GM19372 (cell line): ENCODE results near the gene SLC9A6.

ENCODE experiments used
- ATAC-seq: cut with Tn5 transposase; IDR thresholded peaks from one replicate; pipeline ENCODE4 v1.9.1; 2021; ENCODE audit warnings: mild to moderate bottlenecking, low read depth, moderate library complexity; ENCODE audit not compliant: unreplicated experiment

Gene SLC9A6

GRCh38 chrX:135985157-135985972 is at the start of gene SLC9A6:
SLC9A6 (plus strand) TSS chrX:135985435; CDS start chrX:135985659, 224 bp downstream.
- ATAC-seq = peak; percentile 92

GRCh38 chrX:135944486-135944885 is 40.7 kb upstream of the SLC9A6 start:
- ATAC-seq = no peak

GRCh38 chrX:135951291-135951690 is 33.9 kb upstream of the SLC9A6 start:
- ATAC-seq = no peak

- no peak for ATAC-seq
Observed at GRCh38 chrX:135973025-135973547, 12.1 kb upstream of the SLC9A6 start.

- peak; percentile 74 for ATAC-seq
Observed at GRCh38 chrX:135973548-135974278, 11.5 kb upstream of the SLC9A6 start, which contains the start of gene MMGT1. MMGT1 (minus strand) TSS chrX:135973988; CDS start chrX:135973675, 313 bp downstream.

- no peak for ATAC-seq
Observed at GRCh38 chrX:135974279-135974856, 10.9 kb upstream of the SLC9A6 start.

GRCh38 chrX:135975421-135975820 is 9.8 kb upstream of the SLC9A6 start:
- no peak for ATAC-seq

- no peak for ATAC-seq
Observed at GRCh38 chrX:135977611-135978010, 7.6 kb upstream of the SLC9A6 start.

- no peak for ATAC-seq
Observed at GRCh38 chrX:135981010-135981409, 4.2 kb upstream of the SLC9A6 start.

DNA sequence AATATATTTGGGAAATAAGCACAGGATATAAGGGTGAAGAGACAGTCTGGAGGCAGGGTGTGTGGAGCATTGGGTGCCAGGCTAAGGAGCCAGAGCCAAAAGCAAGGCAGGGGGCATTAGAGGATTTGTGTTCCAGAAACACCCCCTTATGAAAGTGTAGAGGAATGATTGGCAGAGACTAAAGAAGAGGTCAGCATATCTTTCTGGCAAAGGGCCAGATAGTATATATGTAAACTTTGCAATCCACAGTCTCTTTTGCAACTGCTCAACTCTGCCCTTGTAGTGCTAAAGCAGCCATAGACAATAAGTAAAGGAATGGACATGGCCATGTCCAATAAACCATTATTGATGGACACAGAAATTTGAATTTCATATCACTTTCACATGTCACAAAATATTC is 3.6 kb upstream of the SLC9A6 start:
- ATAC-seq = no peak

DNA sequence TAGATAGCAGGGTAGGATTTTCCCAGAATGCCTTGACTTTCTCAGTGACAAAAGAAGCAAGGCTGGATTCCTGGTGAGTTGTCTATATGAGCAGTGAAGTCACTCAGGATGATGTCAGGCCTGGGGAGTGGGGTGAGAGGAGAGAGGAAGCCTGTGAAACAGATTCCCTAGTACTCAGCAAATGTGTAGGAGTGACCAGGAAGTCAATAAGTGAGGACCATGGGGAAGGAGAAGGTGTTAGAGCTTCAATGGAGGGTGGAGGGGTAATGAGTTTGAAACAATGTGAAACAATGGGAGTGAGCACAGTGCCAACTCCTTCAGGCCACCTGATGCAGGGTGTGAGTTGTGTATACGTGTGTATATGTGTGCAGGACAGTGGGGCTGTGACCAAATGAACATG is 2.4 kb upstream of the SLC9A6 start:
- no peak for ATAC-seq

DNA sequence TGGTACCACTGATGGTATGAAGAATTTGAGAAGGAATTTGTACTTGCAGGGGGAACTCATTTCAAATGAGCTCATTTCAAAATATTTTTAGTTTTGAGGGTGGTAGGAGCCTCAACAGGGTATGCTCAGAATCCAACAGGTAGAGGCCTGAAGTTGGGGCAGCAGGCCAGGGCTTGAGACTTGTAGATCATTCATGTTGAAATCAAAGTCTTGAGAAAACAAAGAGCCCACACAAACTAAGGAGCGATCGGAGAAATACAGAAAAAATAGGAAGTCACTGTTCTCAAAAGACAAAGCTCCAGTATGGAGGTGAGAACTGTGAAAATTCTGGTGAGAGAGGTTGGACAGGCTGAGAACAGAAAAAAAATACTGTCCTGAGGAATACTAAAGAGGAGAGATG is 979 bp upstream of the SLC9A6 start:
- no peak for ATAC-seq

DNA sequence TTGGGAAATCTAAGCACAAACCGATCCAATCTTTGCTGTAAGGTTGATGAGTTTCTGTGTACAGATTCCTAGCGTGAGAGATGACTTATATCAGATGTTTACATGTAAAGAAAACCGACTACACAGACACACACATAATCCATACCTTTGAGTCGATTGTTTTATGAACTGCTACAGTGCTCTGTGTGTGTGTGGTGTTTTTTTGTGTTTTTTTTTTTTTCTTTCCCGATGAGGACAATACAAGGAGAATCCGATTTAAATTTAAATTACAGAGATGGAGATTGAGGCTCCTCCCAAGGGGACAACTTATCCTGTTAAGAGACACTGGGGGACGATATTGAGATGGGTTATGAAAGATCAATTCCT is 461 bp upstream of the SLC9A6 start:
- ATAC-seq = peak; percentile 7

DNA sequence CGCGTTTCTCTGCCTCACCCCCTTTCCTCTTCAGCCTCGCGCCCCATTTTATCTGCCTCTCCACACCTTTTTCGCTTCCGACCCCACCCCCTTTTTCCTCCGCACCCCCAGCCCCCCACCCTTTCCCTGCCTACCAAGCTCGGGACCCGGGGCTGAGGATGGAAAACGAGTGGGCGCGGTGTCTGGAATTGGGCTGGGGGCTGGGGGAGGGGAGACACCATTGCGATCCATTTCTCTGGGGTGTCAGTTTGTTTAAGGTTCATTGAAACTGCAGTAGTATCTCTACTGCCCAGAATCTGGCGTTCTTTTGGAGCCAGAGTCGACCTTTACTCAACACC is 707 bp downstream of the SLC9A6 start:
- ATAC-seq = no peak

DNA sequence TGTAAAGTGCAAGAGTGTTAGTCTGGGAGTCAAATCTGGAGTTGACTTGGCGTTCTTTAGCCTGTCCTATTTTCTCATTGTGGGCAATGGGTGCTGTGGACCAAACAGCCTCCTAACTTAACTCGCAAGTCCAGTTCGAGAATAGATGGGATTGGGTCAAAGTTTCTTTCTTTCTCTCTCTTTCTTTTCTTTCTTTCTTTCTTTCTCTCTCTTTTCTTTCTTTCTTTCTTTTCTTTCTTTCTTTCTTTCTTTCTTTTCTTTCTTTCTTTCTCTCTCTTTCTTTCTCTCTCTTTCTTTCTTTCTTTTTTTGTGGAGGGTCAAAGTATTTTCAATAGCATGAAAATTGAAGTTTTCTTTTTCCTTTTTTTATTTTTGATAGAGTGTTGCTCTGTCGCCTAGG is 3.0 kb downstream of the SLC9A6 start:
- no peak for ATAC-seq

GRCh38 chrX:136015016-136015415 is 29.8 kb downstream of the SLC9A6 start:
- no peak for ATAC-seq

GRCh38 chrX:136016881-136017280 is 31.6 kb downstream of the SLC9A6 start:
- no peak for ATAC-seq

GRCh38 chrX:136019226-136019625 is 34.0 kb downstream of the SLC9A6 start:
- ATAC-seq = no peak

DNA sequence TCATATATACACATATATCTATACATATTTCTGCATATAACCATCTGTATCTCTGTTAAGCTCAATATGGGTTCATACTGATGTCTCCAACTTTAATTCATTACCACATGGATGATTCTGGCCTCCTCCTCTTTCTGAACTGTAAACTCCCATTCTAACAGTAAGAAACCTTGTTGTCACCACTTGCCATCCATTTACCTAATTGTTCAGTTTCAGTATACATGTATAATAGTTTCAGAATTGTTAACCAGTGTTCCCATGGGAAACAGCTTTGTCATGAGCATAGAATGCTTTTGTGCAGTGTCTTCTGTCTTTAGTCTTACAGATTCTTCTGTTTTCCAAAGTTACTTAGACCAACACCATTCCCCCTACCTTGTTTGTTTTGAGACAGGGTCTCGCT is 35.9 kb downstream of the SLC9A6 start:
- no peak for ATAC-seq

- ATAC-seq = no peak
Observed at GRCh38 chrX:136021903-136022302, 36.7 kb downstream of the SLC9A6 start.

- no peak for ATAC-seq
Observed at GRCh38 chrX:136025091-136025490, 39.9 kb downstream of the SLC9A6 start.
